T-helper 1 cell treated with Interleukin-12 subunit alpha and Interleukin-12 subunit beta and Interleukin-4 antibody, amounts not matched to agents 30 ng/mL and 1 ng/mL, for 36 hours (primary cell): ENCODE measurements around the gene METTL1. TPM values are rescaled to one million over a fixed set of nuclear protein-coding genes. Genes with fewer than 3 reads are reported as not detected.

Experiments used
- intact Hi-C: fragments of 100-400 bp; cut with micrococcal nuclease; formaldehyde crosslinking; loops from one replicate; pipeline ENCODE4 v1.15.1; 2024
- total RNA-seq: library from RNA; stranded (reverse); gene quantifications from 2 replicates; pipeline ENCODE4 v1.2.3, GENCODE V29; 2022

METTL1 gene
- total RNA-seq, 1 donor from 2014 or later, result 32.5 TPM

- intact Hi-C loops, result loop anchor here (1.0 to 10.0 kb wide), 6 partner anchors 9 to 1031 kb away; partner anchors contain the start of genes NACA and TSFM
These were observed 16.2 kb downstream of the METTL1 start for GRCh38 chr12:57755454-57756372.

GRCh38 chr12:57755194-57755453 lies 16.8 kb downstream of the METTL1 start:
- intact Hi-C loops, result loop anchor here (2.0 to 10.0 kb wide), 2 partner anchors 14 to 1030 kb away; partner anchors contain the start of gene NACA

GRCh38 chr12:57754411-57755193 lies 17.3 kb downstream of the METTL1 start, which contains the start of gene MARCHF9:
Gene MARCHF9, plus strand, starts transcription at chr12:57755103. Its CDS starts 426 bp downstream, at chr12:57755529.
- intact Hi-C loops, result loop anchor here (2.0 to 10.0 kb wide), 8 partner anchors 14 to 1843 kb away; partner anchors contain the start of genes NACA, NEMP1, PYM1 and RAB5B

GRCh38 chr12:57753756-57754337 lies 18.1 kb downstream of the METTL1 start:
- intact Hi-C loops, result loop anchor here (2.0 to 10.0 kb wide), 10 partner anchors 13 to 1843 kb away; partner anchors contain the start of genes NACA, NEMP1, PYM1 and R3HDM2

GRCh38 chr12:57752668-57753000 lies 19.3 kb downstream of the METTL1 start:
- intact Hi-C loops, result loop anchor here (1.0 to 10.0 kb wide), 18 partner anchors 8 to 1923 kb away; partner anchors contain the start of genes DCTN2, DDIT3, DNAJC14 and EEF1AKMT3

GRCh38 chr12:57751788-57752667 lies 19.9 kb downstream of the METTL1 start, which contains the start of gene CDK4:
Gene CDK4, minus strand, starts transcription at chr12:57752310. Its CDS starts 593 bp downstream, at chr12:57751717.
- intact Hi-C loops, result loop anchor here (1.0 to 10.0 kb wide), 18 partner anchors 8 to 1923 kb away; partner anchors contain the start of genes DCTN2, DDIT3, DNAJC14 and EEF1AKMT3

GRCh38 chr12:57751432-57751787 lies 20.5 kb downstream of the METTL1 start:
- intact Hi-C loops, result loop anchor here (5.0 to 10.0 kb wide), 7 partner anchors 524 to 1846 kb away; partner anchors contain the start of genes NACA, NEMP1, PYM1 and RAB5B

- intact Hi-C loops, result loop anchor here (5.0 to 10.0 kb wide), 7 partner anchors 523 to 1847 kb away; partner anchors contain the start of genes NACA, NEMP1, PYM1 and RAB5B
These were observed 21.1 kb downstream of the METTL1 start for GRCh38 chr12:57750561-57751431.

GRCh38 chr12:57749061-57749460 lies 22.8 kb downstream of the METTL1 start:
- intact Hi-C loops, result no loop called here

- intact Hi-C loops, result no loop called here
These were observed 25.9 kb downstream of the METTL1 start for GRCh38 chr12:57746025-57746424.

- intact Hi-C loops, result loop anchor here (2.0 kb wide), 1 partner anchor 101 kb away; the partner anchor contains the start of gene CTDSP2
These were observed 26.4 kb downstream of the METTL1 start for GRCh38 chr12:57745485-57745881.

GRCh38 chr12:57744777-57745484 lies 27.0 kb downstream of the METTL1 start, which contains the start of gene TSPAN31:
Gene TSPAN31, plus strand, starts transcription at chr12:57745039. Its CDS starts 116 bp downstream, at chr12:57745155.
- intact Hi-C loops, result loop anchor here (1.0 to 5.0 kb wide), 11 partner anchors 7 to 1058 kb away; partner anchors contain the start of genes CDK4, CTDSP2, DCTN2 and EEF1AKMT3

GRCh38 chr12:57744194-57744776 lies 27.6 kb downstream of the METTL1 start:
- intact Hi-C loops, result loop anchor here (1.0 to 5.0 kb wide), 11 partner anchors 8 to 1057 kb away; partner anchors contain the start of genes CDK4, CTDSP2, DCTN2 and EEF1AKMT3

- intact Hi-C loops, result loop anchor here (1.0 to 5.0 kb wide), 11 partner anchors 9 to 1056 kb away; partner anchors contain the start of genes CDK4, CTDSP2, DCTN2 and EEF1AKMT3
These were observed 28.1 kb downstream of the METTL1 start for GRCh38 chr12:57743769-57744168.

- intact Hi-C loops, result loop anchor here (1.0 to 5.0 kb wide), 10 partner anchors 13 to 1055 kb away; partner anchors contain the start of genes B4GALNT1, GLI1, INHBE and MARCHF9
These were observed 29.8 kb downstream of the METTL1 start for GRCh38 chr12:57741844-57742738.

- intact Hi-C loops, result loop anchor here (1.0 to 5.0 kb wide), 9 partner anchors 13 to 1054 kb away; partner anchors contain the start of genes B4GALNT1, GLI1, INHBE and MARCHF9
These were observed 30.5 kb downstream of the METTL1 start for GRCh38 chr12:57741413-57741789.
